A549 (cell line): ENCODE measurements around the gene MLLT3. TPM values are rescaled to one million over a fixed set of nuclear protein-coding genes. Genes with fewer than 3 reads are reported as not detected.

ENCODE experiments used
- ATAC-seq, 2 experiments: fragments of 200-7000 bp in 1 of 2; fragments of >200 bp in 1 of 2; cut with Nextera tagmentation in 1 of 2; cut with Tn5 transposase in 1 of 2; 3 replicates each; pipeline versions ENCODE4 v1.8.0 to v1.9.1; 2018 to 2020; ENCODE audit warnings: mild to moderate bottlenecking in 1 of 2, moderate library complexity in 1 of 2
- CTCF ChIA-PET: fragments of 300-600 bp; sonication (Branson Sonifier 250); formaldehyde crosslinking; extraction: SDS; loops from one replicate; lab custom pipeline; 2021; ENCODE audit warnings: antibody characterized with exemption, inconsistent platforms; lab: Yijun Ruan, JAX
- POLR2A ChIA-PET: fragments of 350-600 bp; formaldehyde crosslinking; extraction: SDS; loops from one replicate; lab custom pipeline; 2021; ENCODE audit warnings: antibody characterized with exemption, inconsistent platforms; lab: Yijun Ruan, JAX
- DNase-seq, 2 experiments: peaks; one replicate each; pipeline versions ENCODE4 v3.0.0 to v3.0.0-alpha.2; 2011 to 2016; ENCODE audit warnings: low read depth in 1 of 2, low spot score in 1 of 2
- FAIRE-seq: peaks from 2 replicates; lab custom pipeline; 2011; peaks lifted over from hg19 to GRCh38; lab: Jason Lieb, UNC
- H3K27ac ChIP-seq, 2 experiments: fragments of >200 bp; sonication (Bioruptor Twin); formaldehyde crosslinking; 3 replicates each; pipeline ENCODE4 v1.5.1; 2016 to 2017
- H3K4me1 ChIP-seq: fragments of >200 bp; sonication (Bioruptor Twin); formaldehyde crosslinking; 3 replicates; pipeline ENCODE4 v1.6.1; 2016
- H3K4me2 ChIP-seq: fragments of >200 bp; sonication (Bioruptor Twin); formaldehyde crosslinking; 3 replicates; pipeline ENCODE4 v1.6.1; 2016
- H3K4me3 ChIP-seq: fragments of >200 bp; sonication (Bioruptor Twin); formaldehyde crosslinking; 3 replicates; pipeline ENCODE4 v1.5.1; 2016
- H3K9me3 ChIP-seq: fragments of >200 bp; sonication (Bioruptor Twin); formaldehyde crosslinking; 3 replicates; pipeline ENCODE4 v1.6.1; 2016
- BHLHE40 ChIP-seq: IDR thresholded peaks from 2 replicates; pipeline ENCODE4 v1.6.1; 2012; ENCODE audit warnings: low read depth, low read length, inconsistent platforms
- CBX2 ChIP-seq: fragments of 200-600 bp; sonication (generic); IDR thresholded peaks from 2 replicates; pipeline ENCODE4 v1.6.1; 2016; ENCODE audit warnings: low read depth, mild to moderate bottlenecking, borderline replicate concordance
- CBX8 ChIP-seq: fragments of 200-600 bp; sonication (generic); IDR thresholded peaks from 2 replicates; pipeline ENCODE4 v1.6.1; 2016
- CEBPB ChIP-seq, 2 experiments: fragments of >200 bp in 1 of 2; sonication (Bioruptor Twin) in 1 of 2; formaldehyde crosslinking in 1 of 2; IDR thresholded peaks; 2 replicates each; pipeline ENCODE4 v1.6.1; 2012 to 2016
- CHD2 ChIP-seq: fragments of 150-350 bp; IDR thresholded peaks from 2 replicates; pipeline ENCODE4 v1.6.1; 2014; ENCODE audit warnings: low read length; ENCODE audit not compliant: partially characterized antibody
- ELK1 ChIP-seq: fragments of 150-350 bp; IDR thresholded peaks from 2 replicates; pipeline ENCODE4 v1.6.1; 2014; ENCODE audit warnings: low read depth, mild to moderate bottlenecking, low read length
- ESRRA ChIP-seq: fragments of 150-350 bp; IDR thresholded peaks from 2 replicates; pipeline ENCODE4 v1.6.1; 2014; ENCODE audit warnings: mild to moderate bottlenecking, low read length, borderline replicate concordance
- GATA3 ChIP-seq: IDR thresholded peaks from 2 replicates; pipeline ENCODE4 v1.6.1; 2012; ENCODE audit warnings: borderline replicate concordance
- HDAC2 ChIP-seq: fragments of 200-600 bp; sonication (generic); IDR thresholded peaks from 2 replicates; pipeline ENCODE4 v1.6.1; 2016
- HES2 ChIP-seq: fragments of >200 bp; sonication (Bioruptor Twin); formaldehyde crosslinking; IDR thresholded peaks from 2 replicates; pipeline ENCODE4 v1.6.1; 2016
- HEYL ChIP-seq: fragments of 250-450 bp; sonication (Bioruptor Pico); IDR thresholded peaks from 2 replicates; pipeline ENCODE4 v1.8.0; 2021; ENCODE audit warnings: mild to moderate bottlenecking, moderate library complexity
- HMGXB4 ChIP-seq: fragments of 250-450 bp; sonication (Bioruptor Pico); IDR thresholded peaks from 2 replicates; pipeline ENCODE4 v1.5.0; 2021; ENCODE audit warnings: mild to moderate bottlenecking, moderate library complexity, borderline replicate concordance
- HOXB5 ChIP-seq: fragments of 250-450 bp; sonication (Bioruptor Pico); IDR thresholded peaks from 2 replicates; pipeline ENCODE4 v1.5.0; 2020; ENCODE audit warnings: mild to moderate bottlenecking, moderate library complexity
- JUN ChIP-seq, 2 experiments: fragments of >200 bp; sonication (Bioruptor Twin); formaldehyde crosslinking; IDR thresholded peaks; 2 replicates in 1 of 2; 3 replicates in 1 of 2; pipeline ENCODE4 v1.6.1; 2016 to 2017
- KDM5A ChIP-seq: fragments of 200-600 bp; sonication (generic); IDR thresholded peaks from 2 replicates; pipeline ENCODE4 v1.6.1; 2016; ENCODE audit warnings: antibody characterized with exemption, mild to moderate bottlenecking
- MAFK ChIP-seq: fragments of 450-650 bp; IDR thresholded peaks from 2 replicates; pipeline ENCODE4 v1.6.1; 2014; ENCODE audit not compliant: partially characterized antibody
- MYC ChIP-seq: IDR thresholded peaks from 2 replicates; pipeline ENCODE4 v1.6.1; 2012; ENCODE audit warnings: mild to moderate bottlenecking, inconsistent platforms, low read length, improper control_type of control experiment, borderline replicate concordance
- NFE2L2 ChIP-seq: fragments of 150-350 bp; conservative IDR thresholded peaks from 2 replicates; pipeline ENCODE4 v1.6.1; 2014; ENCODE audit warnings: low read length
- RARB ChIP-seq: fragments of 250-450 bp; sonication (Bioruptor Pico); IDR thresholded peaks from 2 replicates; pipeline ENCODE4 v1.8.0; 2021; ENCODE audit warnings: mild to moderate bottlenecking, moderate library complexity
- RNF2 ChIP-seq: fragments of 200-600 bp; sonication (generic); IDR thresholded peaks from 2 replicates; pipeline ENCODE4 v1.6.1; 2016; ENCODE audit warnings: low read depth, mild to moderate bottlenecking, antibody characterized with exemption, moderate library complexity, borderline replicate concordance
- TP53 ChIP-seq: fragments of 250-450 bp; sonication (Bioruptor Pico); IDR thresholded peaks from 2 replicates; pipeline ENCODE4 v1.5.0; 2021; ENCODE audit warnings: mild to moderate bottlenecking, moderate library complexity
- ZFP36 ChIP-seq: fragments of 450-650 bp; IDR thresholded peaks from 2 replicates; pipeline ENCODE4 v1.6.1; 2014; ENCODE audit warnings: borderline replicate concordance; ENCODE audit not compliant: partially characterized antibody
- WGBS: methylation state at CpG from one replicate; pipeline ENCODE4 v1.1.6; 2017; ENCODE audit errors: missing lambda C conversion rate; 5-methylcytosine and 5-hydroxymethylcytosine counted together
- polyA plus RNA-seq, 4 experiments: library from polyadenylated mRNA; depleted of rRNA in 3 of 4; stranded (reverse); fragments of >200 nt; fragmentation: RNase III in 1 of 4; extraction: RNeasy Plus Mini Kit Qiagen cat#74134 plus additional on column Dnase treatment in 1 of 4; gene quantifications; 2 replicates in 3 of 4; 3 replicates in 1 of 4; pipeline ENCODE4 v1.2.3, GENCODE V29; 2011 to 2017
- TF ChIP-seq, protein P1 (sequence below): fragments of 450-650 bp; IDR thresholded peaks from 2 replicates; pipeline ENCODE4 v1.6.1; 2014; ENCODE audit warnings: antibody characterized with exemption

Gene MLLT3
- polyA plus RNA-seq, 2 of the 4 experiments (the other 2 are of a cell fraction), result 14.3 to 47.6 TPM

- Histone ChIP-seq H3K27ac (no peak overlapping the region), H3K9me3 (no peaks in the 10 kb centered on the region), H3K4me1 (peaks cover 7% of the 10 kb centered on the region; the same call in 1 of the 3 replicates), H3K4me3 (no peak overlapping the region), H3K4me2 (no peak overlapping the region)
- 80% methylated on average over 2 of the region's 2 CpGs for WGBS
- POLR2A ChIA-PET, result no interaction called here
- no peak for DNase-seq
- no peak for FAIRE-seq
- CTCF ChIA-PET, result no interaction called here
- no peak for ATAC-seq
- no peak for TF ChIP-seq MAFK
- no peak for TF ChIP-seq CBX2
Measured at GRCh38 chr9:20396509-20396908, 225.8 kb downstream of the MLLT3 start.

- no peak overlapping the region for H3K4me2 ChIP-seq
- WGBS, result 92% methylated on average over 2 of the region's 2 CpGs
- ChIA-PET POLR2A (no interaction called here), CTCF (no interaction called here)
- H3K9me3 ChIP-seq, result no peaks in the 10 kb centered on the region
- TF ChIP-seq MYC, result no peak
- no peak for TF ChIP-seq HES2
- TF ChIP-seq RNF2, result no peak
- TF ChIP-seq, protein P1, sequence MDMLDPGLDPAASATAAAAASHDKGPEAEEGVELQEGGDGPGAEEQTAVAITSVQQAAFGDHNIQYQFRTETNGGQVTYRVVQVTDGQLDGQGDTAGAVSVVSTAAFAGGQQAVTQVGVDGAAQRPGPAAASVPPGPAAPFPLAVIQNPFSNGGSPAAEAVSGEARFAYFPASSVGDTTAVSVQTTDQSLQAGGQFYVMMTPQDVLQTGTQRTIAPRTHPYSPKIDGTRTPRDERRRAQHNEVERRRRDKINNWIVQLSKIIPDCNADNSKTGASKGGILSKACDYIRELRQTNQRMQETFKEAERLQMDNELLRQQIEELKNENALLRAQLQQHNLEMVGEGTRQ, result no peak
- TF ChIP-seq RARB, result no peak
- TF ChIP-seq, all 56 proteins: peak for 0
- ATAC-seq (no peak), FAIRE-seq (no peak), DNase-seq (no peak)
- Histone ChIP-seq H3K27ac (no peak overlapping the region), H3K4me1 (peaks cover 11% of the 10 kb centered on the region; the same call in 1 of the 3 replicates), H3K4me3 (no peak overlapping the region)
Measured at GRCh38 chr9:20395651-20396050, 226.6 kb downstream of the MLLT3 start.

DNA sequence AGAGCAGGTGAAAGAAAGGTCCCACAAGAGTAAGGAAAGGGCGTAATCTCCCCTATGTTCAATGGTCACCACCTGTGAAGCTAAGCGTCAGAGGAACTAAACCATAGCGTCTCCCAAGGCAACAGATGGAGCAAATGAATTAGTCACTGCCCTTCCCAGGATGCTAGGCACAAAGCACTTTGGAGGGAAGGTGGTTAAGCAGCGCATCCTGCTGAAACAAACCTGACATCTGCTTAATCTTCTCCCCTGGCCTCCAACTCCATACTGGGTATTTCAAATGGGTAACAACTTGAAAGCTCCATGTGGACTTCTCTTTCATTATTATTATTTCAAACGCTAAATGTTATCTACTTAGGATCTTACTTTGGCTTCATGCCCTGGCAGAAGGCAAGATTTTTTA lies 227.3 kb downstream of the MLLT3 start:
- Histone ChIP-seq H3K27ac (no peak overlapping the region), H3K4me3 (no peak overlapping the region)
- WGBS, result 81% methylated on average over 5 of the region's 5 CpGs
- CTCF ChIA-PET, result interaction anchor here (0.7 kb wide), 1 partner anchor 716 kb away, joined by 3 read pairs; no protein-coding TSS in a partner anchor
- FAIRE-seq, result no peak
- TF ChIP-seq ESRRA (no peak), BHLHE40 (no peak), CHD2 (no peak), TP53 (CRISPR knock-in tag) (no peak), CBX8 (no peak), GATA3 (no peak), JUN (IDR thresholded peaks at IDR 0.05) (no peak), HEYL (CRISPR knock-in tag) (no peak), NFE2L2 (no peak), HOXB5 (CRISPR knock-in tag) (no peak), HDAC2 (no peak), CEBPB (IDR thresholded peaks at IDR 0.05) (no peak), HMGXB4 (CRISPR knock-in tag) (no peak), ZFP36 (no peak), ELK1 (no peak), KDM5A (no peak)
- TF ChIP-seq, all 56 proteins: peak for 0
- no peaks in the 10 kb centered on the region for H3K9me3 ChIP-seq
- H3K4me2 ChIP-seq, result no peak overlapping the region
- POLR2A ChIA-PET, result no interaction called here
- ATAC-seq, result no peak
- no peak for DNase-seq
- H3K4me1 ChIP-seq, result peaks cover 13% of the 10 kb centered on the region; the same call in 1 of the 3 replicates
